ENCODE results near the gene RSKR.
"Not testable (repeated sequence)": the region's sequence is repeated elsewhere in the genome, so short reads cannot be mapped to it uniquely, and the experiment has no call there.

Gene RSKR

GRCh38 chr17:28578246-28579195 is 35.5 kb downstream of the RSKR start:
- Mint-ChIP-seq H3K27me3 (no peaks in the 10 kb centered on the region), H3K4me1 (peaks cover 12% of the 10 kb centered on the region), H3K27ac (no peak overlapping the region), H3K9me3 (no peaks in the 10 kb centered on the region), H3K36me3 (no peaks in the 10 kb centered on the region), H3K4me3 (no peak overlapping the region)
- ATAC-seq (ENCODE audit: low read depth) = no peak
- DNase-seq (ENCODE audit: low spot score in 2 of 2) = no peak

GRCh38 chr17:28577466-28577824 is 36.5 kb downstream of the RSKR start:
- ATAC-seq (ENCODE audit: low read depth) (no peak), DNase-seq (ENCODE audit: low spot score in 2 of 2) (no peak)
- Mint-ChIP-seq H3K4me1 (peaks cover 12% of the 10 kb centered on the region), H3K4me3 (no peak overlapping the region), H3K9me3 (no peaks in the 10 kb centered on the region), H3K27me3 (no peaks in the 10 kb centered on the region), H3K27ac (no peak overlapping the region), H3K36me3 (no peaks in the 10 kb centered on the region)

GRCh38 chr17:28576758-28577465 is 37.1 kb downstream of the RSKR start, which contains the start of gene ALDOC:
TSS of gene ALDOC (minus strand) at chr17:28576895. CDS start at chr17:28575532, 1,363 bp downstream.
- Mint-ChIP-seq H3K27ac (peak within 1 kb of the TSS; percentile 73), H3K27me3 (no peaks in the 10 kb centered on the region), H3K4me3 (peak within 1 kb of the TSS; percentile 80), H3K9me3 (no peaks in the 10 kb centered on the region), H3K4me1 (peaks cover 12% of the 10 kb centered on the region), H3K36me3 (no peaks in the 10 kb centered on the region)
- DNase-seq (ENCODE audit: low spot score in 2 of 2) = peak; percentile 95 to 97
- ATAC-seq (ENCODE audit: low read depth) = peak; percentile 99

GRCh38 chr17:28576016-28576415 is 38.0 kb downstream of the RSKR start:
- Mint-ChIP-seq H3K27ac (peak overlapping the region; percentile 73), H3K4me3 (peak overlapping the region; percentile 80), H3K4me1 (peaks cover 12% of the 10 kb centered on the region)
- not testable (repeated sequence) for ATAC-seq (ENCODE audit: low read depth); DNase-seq (ENCODE audit: low spot score in 2 of 2); H3K9me3 Mint-ChIP-seq; H3K36me3 Mint-ChIP-seq; H3K27me3 Mint-ChIP-seq

- H3K4me1 Mint-ChIP-seq = peaks cover 17% of the 10 kb centered on the region
- no peak for ATAC-seq (ENCODE audit: low read depth)
- no peaks in the 10 kb centered on the region for H3K27me3 Mint-ChIP-seq
- H3K36me3 Mint-ChIP-seq = no peaks in the 10 kb centered on the region
- no peak overlapping the region for H3K27ac Mint-ChIP-seq
- DNase-seq (ENCODE audit: low spot score in 2 of 2) = no peak
- H3K9me3 Mint-ChIP-seq = no peaks in the 10 kb centered on the region
- H3K4me3 Mint-ChIP-seq = no peak overlapping the region
Measured at GRCh38 chr17:28575126-28575795, 38.7 kb downstream of the RSKR start.

GRCh38 chr17:28574526-28574925 is 39.5 kb downstream of the RSKR start:
- Mint-ChIP-seq H3K27me3 (no peaks in the 10 kb centered on the region), H3K4me1 (peaks cover 23% of the 10 kb centered on the region), H3K9me3 (no peaks in the 10 kb centered on the region), H3K4me3 (no peak overlapping the region), H3K27ac (no peak overlapping the region), H3K36me3 (no peaks in the 10 kb centered on the region)
- DNase-seq (ENCODE audit: low spot score in 2 of 2) (no peak), ATAC-seq (ENCODE audit: low read depth) (no peak)

- H3K27ac Mint-ChIP-seq = no peak overlapping the region
- no peaks in the 10 kb centered on the region for H3K27me3 Mint-ChIP-seq
- no peak for ATAC-seq (ENCODE audit: low read depth)
- no peaks in the 10 kb centered on the region for H3K36me3 Mint-ChIP-seq
- no peak for DNase-seq (ENCODE audit: low spot score in 2 of 2)
- H3K9me3 Mint-ChIP-seq = no peaks in the 10 kb centered on the region
- H3K4me1 Mint-ChIP-seq = peaks cover 25% of the 10 kb centered on the region
- H3K4me3 Mint-ChIP-seq = no peak overlapping the region
Measured at GRCh38 chr17:28573966-28574480, 40.0 kb downstream of the RSKR start.

- DNase-seq (ENCODE audit: low spot score in 2 of 2) (no peak), ATAC-seq (ENCODE audit: low read depth) (no peak)
- peaks cover under 1% of the 10 kb centered on the region for H3K36me3 Mint-ChIP-seq
- no peaks in the 10 kb centered on the region for H3K9me3 Mint-ChIP-seq
- H3K4me1 Mint-ChIP-seq = peaks cover 26% of the 10 kb centered on the region
- no peak overlapping the region for H3K27ac Mint-ChIP-seq
- H3K27me3 Mint-ChIP-seq = no peaks in the 10 kb centered on the region
- no peak overlapping the region for H3K4me3 Mint-ChIP-seq
Measured at GRCh38 chr17:28573521-28573920, 40.5 kb downstream of the RSKR start.

GRCh38 chr17:28573040-28573380 is 41.0 kb downstream of the RSKR start:
- Mint-ChIP-seq H3K36me3 (peaks cover 3% of the 10 kb centered on the region), H3K27me3 (no peaks in the 10 kb centered on the region), H3K27ac (no peak overlapping the region), H3K4me3 (no peak overlapping the region), H3K9me3 (no peaks in the 10 kb centered on the region), H3K4me1 (peaks cover 30% of the 10 kb centered on the region)
- DNase-seq (ENCODE audit: low spot score in 2 of 2) = no peak
- no peak for ATAC-seq (ENCODE audit: low read depth)

GRCh38 chr17:28572259-28573039 is 41.5 kb downstream of the RSKR start:
- Mint-ChIP-seq H3K27me3 (no peaks in the 10 kb centered on the region), H3K27ac (no peak overlapping the region), H3K4me3 (peak overlapping the region; percentile 99), H3K9me3 (no peaks in the 10 kb centered on the region), H3K36me3 (peaks cover 5% of the 10 kb centered on the region), H3K4me1 (peaks cover 36% of the 10 kb centered on the region)
- no peak for ATAC-seq (ENCODE audit: low read depth)
- DNase-seq (ENCODE audit: low spot score in 2 of 2) = no peak

- Mint-ChIP-seq H3K4me1 (peaks cover 35% of the 10 kb centered on the region), H3K36me3 (peaks cover 5% of the 10 kb centered on the region), H3K9me3 (no peaks in the 10 kb centered on the region), H3K27ac (peak within 1 kb of the TSS; percentile 91), H3K4me3 (peak within 1 kb of the TSS; percentile 99), H3K27me3 (no peaks in the 10 kb centered on the region)
- DNase-seq (ENCODE audit: low spot score in 2 of 2) = peak; percentile 79 to 82
- peak; percentile 89 for ATAC-seq (ENCODE audit: low read depth)
Measured at GRCh38 chr17:28571361-28572122, 42.4 kb downstream of the RSKR start, which contains the start of gene PIGS. TSS of gene PIGS (minus strand) at chr17:28571524. CDS start at chr17:28571496, 28 bp downstream.

- no peaks in the 10 kb centered on the region for H3K9me3 Mint-ChIP-seq
- ATAC-seq (ENCODE audit: low read depth) (peak; percentile 21), DNase-seq (ENCODE audit: low spot score in 2 of 2) (no peak)
- H3K36me3 Mint-ChIP-seq = peaks cover 5% of the 10 kb centered on the region
- H3K27ac Mint-ChIP-seq = peak overlapping the region; percentile 91
- H3K4me3 Mint-ChIP-seq = peak overlapping the region; percentile 99
- H3K27me3 Mint-ChIP-seq = no peaks in the 10 kb centered on the region
- peaks cover 30% of the 10 kb centered on the region for H3K4me1 Mint-ChIP-seq
Measured at GRCh38 chr17:28570716-28571360, 43.1 kb downstream of the RSKR start.
